ENCODE results near the gene VPS39.

Gene VPS39

GRCh38 chr15:42140383-42141070, 67.6 kb downstream of the VPS39 start:
- H3K4me3 ChIP-seq (ENCODE audit: low read depth, low read length) = no peak overlapping the region
- in situ Hi-C loops (cut with HindIII; ENCODE audit: low sequenced_read_pairs) = no loop called here
- no peak for TF ChIP-seq CTCF (IDR thresholded peaks at IDR 0.05; ENCODE audit: low read depth, low read length, missing control alignments)
- DNase-seq (ENCODE audit: low read depth) = no peak

GRCh38 chr15:42139596-42139995, 68.5 kb downstream of the VPS39 start:
- in situ Hi-C loops (cut with HindIII; ENCODE audit: low sequenced_read_pairs) = no loop called here
- no peak for TF ChIP-seq CTCF (IDR thresholded peaks at IDR 0.05; ENCODE audit: low read depth, low read length, missing control alignments)
- H3K4me3 ChIP-seq (ENCODE audit: low read depth, low read length) = no peak overlapping the region
- no peak for DNase-seq (ENCODE audit: low read depth)

- H3K4me3 ChIP-seq (ENCODE audit: low read depth, low read length) = no peak overlapping the region
- no peak for TF ChIP-seq CTCF (IDR thresholded peaks at IDR 0.05; ENCODE audit: low read depth, low read length, missing control alignments)
- DNase-seq (ENCODE audit: low read depth) = no peak
- in situ Hi-C loops (cut with HindIII; ENCODE audit: low sequenced_read_pairs) = no loop called here
These were observed 69.1 kb downstream of the VPS39 start for GRCh38 chr15:42138968-42139386.

- TF ChIP-seq CTCF (IDR thresholded peaks at IDR 0.05; ENCODE audit: low read depth, low read length, missing control alignments) = no peak
- no peak overlapping the region for H3K4me3 ChIP-seq (ENCODE audit: low read depth, low read length)
- in situ Hi-C loops (cut with HindIII; ENCODE audit: low sequenced_read_pairs) = no loop called here
- DNase-seq (ENCODE audit: low read depth) = no peak
These were observed 69.7 kb downstream of the VPS39 start for GRCh38 chr15:42138411-42138810.

GRCh38 chr15:42137461-42138261, 70.4 kb downstream of the VPS39 start:
- H3K4me3 ChIP-seq (ENCODE audit: low read depth, low read length) = no peak overlapping the region
- DNase-seq (ENCODE audit: low read depth) = peak; percentile 39
- TF ChIP-seq CTCF (IDR thresholded peaks at IDR 0.05; ENCODE audit: low read depth, low read length, missing control alignments) = peak; percentile 67
- in situ Hi-C loops (cut with HindIII; ENCODE audit: low sequenced_read_pairs) = no loop called here

- no peak for TF ChIP-seq CTCF (IDR thresholded peaks at IDR 0.05; ENCODE audit: low read depth, low read length, missing control alignments)
- no peak for DNase-seq (ENCODE audit: low read depth)
- H3K4me3 ChIP-seq (ENCODE audit: low read depth, low read length) = no peak overlapping the region
- in situ Hi-C loops (cut with HindIII; ENCODE audit: low sequenced_read_pairs) = no loop called here
These were observed 71.6 kb downstream of the VPS39 start for GRCh38 chr15:42136513-42136912.
